Fibroblast of mammary gland (primary cell): ENCODE data around the gene PMFBP1.

Experiments
- DNase-seq: peaks from one replicate; pipeline ENCODE4 v3.0.0-alpha.2; 2010; ENCODE audit warnings: low read depth
- H3K4me3 ChIP-seq: 2 replicates; pipeline ENCODE4 v1.5.1; 2011; ENCODE audit warnings: low read depth, mild to moderate bottlenecking, low read length, moderate library complexity; ENCODE audit not compliant: control insufficient read depth
- CTCF ChIP-seq: conservative IDR thresholded peaks from 2 replicates; pipeline ENCODE4 v1.5.1; 2011; ENCODE audit warnings: low read depth, low read length, inconsistent platforms; ENCODE audit not compliant: control insufficient read depth, insufficient read depth

Gene PMFBP1

DNA sequence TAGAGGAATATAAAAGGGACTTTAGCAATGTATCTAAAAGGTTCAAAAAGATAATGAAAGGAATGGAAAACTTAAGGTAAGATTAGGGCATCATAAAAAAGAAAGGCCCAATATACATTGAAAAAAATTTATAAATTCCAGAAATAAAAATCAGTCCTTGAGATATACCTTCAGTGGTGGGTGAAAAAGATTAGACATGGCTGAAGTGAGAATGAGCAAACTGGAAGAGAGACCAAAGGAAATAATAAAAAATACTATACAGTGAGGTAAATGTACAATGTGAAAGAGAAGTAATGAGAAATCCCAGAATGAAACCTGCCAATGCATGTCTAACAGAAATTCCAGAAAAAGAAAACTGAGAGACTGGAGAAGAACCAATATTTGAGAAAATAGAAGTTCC is 42.9 kb upstream of the PMFBP1 start:
- DNase-seq, result no peak
- no peak overlapping the region for H3K4me3 ChIP-seq
- TF ChIP-seq CTCF, result no peak

GRCh38 chr16:72211110-72211509 is 39.2 kb upstream of the PMFBP1 start:
- H3K4me3 ChIP-seq, result no peak overlapping the region
- DNase-seq, result no peak
- no peak for TF ChIP-seq CTCF

- TF ChIP-seq CTCF, result no peak
- no peak for DNase-seq
- H3K4me3 ChIP-seq, result no peak overlapping the region
These were observed 38.6 kb upstream of the PMFBP1 start for GRCh38 chr16:72210555-72210954.

GRCh38 chr16:72210072-72210471 is 38.1 kb upstream of the PMFBP1 start:
- no peak for TF ChIP-seq CTCF
- DNase-seq, result no peak
- H3K4me3 ChIP-seq, result no peak overlapping the region

- TF ChIP-seq CTCF, result no peak
- no peak overlapping the region for H3K4me3 ChIP-seq
- DNase-seq, result no peak
These were observed 34.3 kb upstream of the PMFBP1 start for GRCh38 chr16:72206299-72206698.

- no peak for TF ChIP-seq CTCF
- H3K4me3 ChIP-seq, result no peak overlapping the region
- DNase-seq, result peak; percentile 56
These were observed 31.4 kb upstream of the PMFBP1 start for GRCh38 chr16:72203401-72203800.

- TF ChIP-seq CTCF, result no peak
- no peak overlapping the region for H3K4me3 ChIP-seq
- peak; percentile 73 for DNase-seq
These were observed 30.1 kb upstream of the PMFBP1 start for GRCh38 chr16:72202014-72202413.
